GM19397 (cell line): ENCODE measurements around the gene FAM209B.
"Not testable (repeated sequence)": the region's sequence is repeated elsewhere in the genome, so short reads cannot be mapped to it uniquely, and the experiment has no call there.

ENCODE experiments used
- ATAC-seq: cut with Tn5 transposase; IDR thresholded peaks from one replicate; pipeline ENCODE4 v1.9.1; 2021; ENCODE audit warnings: mild to moderate bottlenecking, moderate library complexity; ENCODE audit not compliant: unreplicated experiment

FAM209B gene, protein sequence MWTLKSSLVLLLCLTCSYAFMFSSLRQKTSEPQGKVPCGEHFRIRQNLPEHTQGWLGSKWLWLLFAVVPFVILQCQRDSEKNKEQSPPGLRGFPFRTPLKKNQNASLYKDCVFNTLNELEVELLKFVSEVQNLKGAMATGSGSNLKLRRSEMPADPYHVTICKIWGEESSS

DNA sequence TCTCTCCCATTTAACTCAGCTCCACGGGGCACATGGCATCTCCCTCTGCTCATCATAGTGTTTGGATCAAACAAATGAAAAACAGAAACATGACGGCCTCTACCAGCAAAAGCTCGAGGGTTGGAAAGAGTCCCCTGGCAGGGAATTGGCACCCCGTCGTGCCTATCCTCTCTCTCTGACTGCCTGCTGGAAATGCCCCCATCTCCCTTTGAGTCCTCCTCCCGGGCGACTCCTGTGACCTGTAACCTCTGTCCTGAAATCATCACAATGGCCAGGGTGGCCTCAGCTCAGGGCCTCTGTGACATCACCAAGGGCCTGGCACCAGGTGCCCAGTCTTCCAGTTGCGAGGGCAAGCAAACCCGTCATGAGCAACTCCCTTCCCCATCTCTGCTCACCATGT lies at the start of gene FAM209B:
Gene FAM209B (plus strand): TSS at position 301 of the 400 bp plus-strand sequence. CDS start 96 bp downstream, at position 397.
- not testable (repeated sequence) for ATAC-seq

DNA sequence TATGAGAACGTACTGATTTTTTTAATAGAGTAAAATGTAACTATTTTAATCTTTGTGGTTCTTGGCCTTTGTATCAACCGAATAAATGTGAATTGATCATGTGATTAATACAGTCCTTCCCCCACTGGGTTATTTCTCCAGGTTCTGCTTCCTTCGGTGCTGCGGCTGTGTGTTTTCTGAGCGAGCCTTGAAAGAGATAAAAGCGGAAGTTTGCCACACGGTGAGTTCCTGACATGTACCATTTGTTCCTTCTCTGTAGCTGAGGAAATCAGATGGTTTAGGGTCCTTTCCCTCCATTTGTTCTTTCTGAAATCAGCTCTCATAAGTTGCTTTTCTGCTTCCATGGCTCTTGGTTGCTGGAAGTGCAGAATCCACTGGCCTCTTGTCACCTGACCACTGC lies 49.1 kb upstream of the FAM209B start:
- no peak for ATAC-seq

DNA sequence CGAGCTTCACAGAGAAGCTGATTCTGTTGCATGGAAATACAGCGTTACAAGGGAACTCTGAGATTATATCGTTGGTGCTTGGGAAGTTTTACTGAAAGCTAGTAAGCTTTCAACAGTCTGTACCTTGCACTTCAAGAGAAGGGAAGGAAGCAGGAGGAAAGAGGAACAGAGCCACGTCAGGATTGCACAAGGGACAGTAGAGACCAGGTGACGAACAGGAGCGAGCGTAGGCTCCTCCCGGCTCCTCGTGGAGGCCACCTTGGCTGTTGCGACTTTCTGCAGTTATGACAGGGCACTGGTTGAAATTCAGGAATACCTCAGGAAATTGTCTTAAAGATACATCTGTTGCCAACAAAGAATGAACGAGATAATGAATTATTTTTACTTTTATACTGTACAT lies 45.8 kb upstream of the FAM209B start:
- no peak for ATAC-seq

DNA sequence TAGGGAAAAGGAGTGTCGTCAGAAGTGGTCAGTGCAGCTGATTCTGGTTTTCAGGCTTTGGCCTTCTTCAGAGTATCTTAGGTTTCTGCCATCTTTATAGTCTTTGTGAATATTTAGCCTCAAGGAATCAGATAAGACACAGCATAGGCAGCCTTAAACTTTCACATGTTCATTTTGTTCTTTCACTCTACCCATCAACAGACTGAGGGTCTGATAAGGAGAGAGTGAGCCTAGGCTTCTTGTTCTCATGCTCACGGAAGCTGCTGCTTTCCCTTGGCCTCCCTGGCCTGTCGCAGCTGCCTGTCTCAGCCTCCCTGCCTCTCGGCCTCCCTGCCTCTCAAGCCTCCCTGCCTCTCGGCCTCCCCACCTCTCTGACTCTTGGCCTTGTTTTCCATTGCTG lies 44.5 kb upstream of the FAM209B start:
- no peak for ATAC-seq

DNA sequence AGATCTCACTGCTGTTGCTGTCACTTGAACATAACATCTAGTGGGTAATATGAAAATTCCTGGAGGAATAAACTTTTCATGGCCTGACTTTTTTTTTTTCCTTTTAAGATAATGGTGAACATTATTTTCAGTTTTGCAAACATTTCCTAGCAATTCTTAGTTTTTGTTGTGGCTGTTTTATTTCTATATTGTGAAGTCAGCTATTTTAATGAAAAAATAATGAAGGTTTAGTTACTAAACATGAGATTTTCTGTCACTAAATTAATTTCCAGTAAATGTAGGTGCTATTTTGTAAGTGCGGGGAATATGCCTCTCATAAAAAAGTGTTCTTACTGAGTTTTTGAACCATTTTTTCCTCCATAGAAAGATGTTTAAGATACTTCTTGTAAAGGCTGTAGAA lies 31.9 kb upstream of the FAM209B start:
- no peak for ATAC-seq

DNA sequence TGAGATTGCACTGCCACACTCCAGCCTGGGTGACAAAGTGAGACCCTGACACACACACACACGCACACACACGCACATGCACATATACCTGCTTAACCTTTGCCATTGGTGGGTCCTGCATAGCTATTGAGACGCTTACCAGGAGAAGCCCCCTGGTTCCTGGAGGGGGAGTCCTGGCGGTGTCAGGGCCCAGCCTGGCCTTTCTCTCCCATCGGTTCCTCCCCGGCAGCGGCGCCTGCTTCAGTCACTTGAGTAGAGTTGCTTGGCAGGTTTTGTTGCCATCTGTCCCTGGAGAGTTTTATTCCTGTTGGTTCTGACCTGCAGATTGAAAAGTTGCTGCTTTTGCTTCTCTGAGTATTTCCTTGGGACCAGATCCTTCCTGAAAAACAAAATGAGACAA lies 29.1 kb upstream of the FAM209B start:
- ATAC-seq = no peak

DNA sequence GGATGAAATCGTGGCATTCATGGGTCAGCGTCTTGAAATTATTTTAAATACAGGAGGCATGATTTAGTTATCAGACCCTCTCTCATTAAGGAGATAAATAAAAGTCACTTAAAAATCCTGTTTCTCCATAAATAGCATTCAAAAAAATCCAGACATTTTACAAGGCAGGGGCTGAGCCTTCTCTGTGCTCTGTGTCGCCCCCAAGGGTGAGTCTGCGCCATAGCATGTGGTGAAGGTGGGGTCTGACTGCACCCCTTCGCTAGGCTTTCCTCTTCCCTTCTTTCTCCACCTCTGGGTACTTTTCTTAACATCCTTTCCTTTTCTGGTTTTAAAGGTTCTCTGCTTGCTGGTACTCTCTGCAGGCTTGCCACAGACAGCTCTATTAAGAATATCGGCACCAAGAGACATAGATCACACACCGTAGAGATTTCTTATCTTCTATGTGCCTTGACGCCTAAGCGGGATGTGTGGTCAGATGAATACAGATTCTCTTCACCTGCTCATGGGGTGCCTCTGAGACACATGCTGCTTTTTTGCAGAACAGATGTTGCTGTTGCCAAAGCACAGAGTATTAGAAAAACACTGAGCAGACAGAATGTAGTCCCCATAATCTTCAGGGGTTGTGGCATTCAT lies 28.6 kb upstream of the FAM209B start:
- no peak for ATAC-seq

DNA sequence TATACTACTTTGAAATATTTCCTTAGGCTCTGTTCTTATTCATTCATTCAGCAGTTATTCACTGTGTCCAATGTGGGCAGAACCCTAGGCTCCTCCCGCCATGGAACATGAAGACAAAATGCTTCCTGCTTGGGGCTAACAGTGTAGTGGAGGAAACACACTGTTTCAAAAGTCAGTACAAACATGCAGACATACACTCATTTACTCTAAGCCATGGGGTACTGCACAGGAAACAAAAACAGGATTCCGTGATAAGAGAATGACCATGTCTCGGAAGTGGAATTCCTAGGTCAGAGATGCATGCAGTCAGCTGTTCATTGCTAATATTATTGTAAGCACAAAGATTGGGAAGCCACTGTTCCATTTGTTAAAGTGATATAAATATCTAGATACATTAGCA lies 26.9 kb upstream of the FAM209B start:
- ATAC-seq = no peak

DNA sequence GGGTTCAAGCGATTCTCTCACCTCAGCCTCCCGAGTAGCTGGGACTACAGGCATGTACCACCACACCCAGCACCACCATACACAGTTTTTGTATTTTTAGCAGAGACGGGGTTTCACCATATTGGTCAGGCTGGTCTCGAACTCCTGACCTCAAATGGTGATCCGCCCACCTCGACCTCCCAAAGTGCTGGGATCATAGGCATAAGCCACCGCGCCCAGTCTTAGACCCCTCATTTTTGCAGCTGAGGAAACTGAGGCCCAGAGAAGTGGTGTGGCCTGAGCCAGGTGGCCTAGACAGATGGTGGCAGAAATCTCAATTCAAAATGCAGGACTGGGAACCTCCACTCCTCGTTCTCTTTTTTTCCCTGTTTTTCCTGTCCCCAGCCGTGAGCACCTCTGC lies 21.1 kb upstream of the FAM209B start:
- no peak for ATAC-seq

DNA sequence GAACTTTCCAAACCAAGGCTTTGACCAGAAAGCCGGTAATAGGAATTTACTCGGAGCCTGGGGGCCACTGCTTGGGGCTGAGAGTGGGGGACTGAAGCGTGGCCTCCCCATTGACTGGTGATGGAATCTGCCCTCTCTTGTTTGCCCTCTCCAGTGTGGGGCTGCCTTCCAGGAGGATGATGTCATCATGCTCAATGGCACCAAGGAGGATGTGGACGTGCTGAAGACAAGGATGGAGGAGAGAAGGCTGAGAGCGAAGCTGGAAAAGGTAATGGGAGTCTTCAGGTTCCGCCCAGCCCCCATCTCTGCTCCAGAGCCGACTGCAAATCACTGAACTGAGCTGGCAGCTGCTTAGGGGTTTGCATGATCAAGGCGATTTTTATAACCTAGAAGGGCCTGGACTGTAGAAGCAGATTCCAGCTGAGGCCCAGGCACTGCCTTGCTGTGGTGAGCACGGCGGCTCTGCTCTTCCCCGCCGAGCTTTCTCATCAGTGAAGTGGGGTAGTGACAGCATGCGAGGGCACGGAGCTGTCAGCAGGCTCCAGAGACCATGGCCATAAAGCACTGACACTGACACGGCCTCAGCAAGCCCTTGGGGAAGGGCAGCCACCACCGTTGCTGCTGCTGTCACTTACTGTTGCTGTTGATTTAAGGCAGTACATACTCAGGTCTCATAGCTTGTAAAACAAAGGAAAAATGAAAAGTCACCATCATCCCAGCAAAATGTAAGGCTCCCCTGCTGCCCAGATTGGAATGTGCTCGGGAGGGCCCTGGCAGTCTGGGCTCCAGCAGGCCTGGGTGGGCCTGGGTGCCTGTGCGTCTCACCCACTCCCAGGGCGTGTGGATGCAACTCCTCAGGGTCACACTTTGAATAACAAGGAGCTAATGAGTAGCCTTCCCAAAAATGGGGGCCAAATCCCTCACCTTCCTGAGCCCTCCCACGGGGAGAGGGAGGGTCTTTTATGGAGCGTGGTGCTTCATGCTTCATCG lies 19.6 kb upstream of the FAM209B start:
- ATAC-seq = no peak

DNA sequence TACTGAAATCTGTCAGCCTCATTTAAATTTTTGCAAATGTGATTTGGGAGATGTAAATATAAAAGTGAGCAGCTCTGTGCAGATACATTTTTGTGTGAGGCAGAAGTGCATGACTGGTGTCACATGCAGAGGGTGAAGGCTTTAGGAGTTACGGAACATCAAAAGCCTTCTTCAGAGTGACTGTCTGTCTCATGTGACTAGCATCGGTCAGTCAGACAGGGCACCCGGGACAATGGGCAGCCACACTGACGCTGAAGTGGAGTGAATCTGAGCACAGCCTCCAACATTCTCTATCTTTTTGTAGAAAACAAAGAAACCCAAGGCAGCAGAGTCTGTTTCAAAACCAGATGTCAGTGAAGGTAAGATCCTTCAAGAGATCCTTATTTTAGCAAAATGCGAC lies 16.4 kb upstream of the FAM209B start:
- ATAC-seq = no peak

DNA sequence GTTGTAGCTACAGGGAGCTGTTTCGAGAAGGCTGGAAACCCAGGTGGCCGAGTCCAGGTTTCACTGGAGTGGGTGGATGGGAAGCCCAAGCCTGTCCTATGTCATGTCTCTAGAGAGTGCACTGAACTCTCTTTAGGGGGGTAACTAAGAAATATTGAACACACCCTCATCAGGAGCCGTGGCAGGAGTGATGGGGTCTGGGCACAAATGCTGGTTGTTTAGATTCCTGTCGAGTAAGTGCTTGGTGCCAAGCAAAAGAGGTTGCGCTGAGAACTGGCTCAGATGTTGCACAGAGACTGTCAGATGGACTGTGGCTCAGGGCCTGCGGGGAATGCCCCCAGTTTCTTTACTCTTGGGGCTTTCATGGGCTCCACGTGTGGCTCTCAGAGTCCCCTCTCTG lies 15.8 kb upstream of the FAM209B start:
- no peak for ATAC-seq

DNA sequence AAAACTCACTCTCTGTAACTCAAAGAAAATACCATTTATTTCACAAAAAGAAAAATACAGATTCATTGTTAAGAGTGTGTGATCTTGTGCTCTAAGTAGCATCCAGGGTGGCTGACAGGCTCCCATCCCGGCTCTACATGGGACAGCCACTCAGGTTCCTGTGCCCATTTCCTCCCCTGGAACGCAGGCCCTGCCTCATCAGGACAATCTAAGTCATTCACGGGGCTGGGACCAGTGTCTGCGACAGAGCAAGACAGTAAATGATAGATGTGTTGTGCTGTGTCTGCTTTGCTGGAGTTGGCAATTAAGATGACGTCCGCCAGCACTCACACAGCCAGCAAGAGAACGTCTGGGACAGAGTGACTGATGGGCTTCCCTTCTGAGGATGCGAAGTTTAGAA lies 15.4 kb upstream of the FAM209B start:
- no peak for ATAC-seq

DNA sequence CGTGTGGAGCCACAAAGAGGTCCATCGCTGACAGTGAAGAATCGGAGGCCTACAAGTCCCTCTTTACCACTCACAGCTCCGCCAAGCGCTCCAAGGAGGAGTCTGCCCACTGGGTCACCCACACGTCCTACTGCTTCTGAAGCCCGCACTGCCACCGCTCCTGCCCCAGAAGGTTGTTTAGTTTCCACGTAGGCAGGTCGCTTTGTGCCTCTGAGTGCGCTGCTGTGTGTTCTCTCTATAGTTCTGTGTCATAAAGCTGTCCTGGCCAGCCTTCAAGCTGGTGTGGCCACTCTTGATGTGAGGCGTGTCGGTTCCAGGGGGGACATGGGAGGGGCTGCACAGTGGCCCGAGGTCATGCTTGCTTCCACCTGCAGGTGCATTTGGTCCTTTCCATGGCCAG lies 14.9 kb upstream of the FAM209B start:
- ATAC-seq = no peak

DNA sequence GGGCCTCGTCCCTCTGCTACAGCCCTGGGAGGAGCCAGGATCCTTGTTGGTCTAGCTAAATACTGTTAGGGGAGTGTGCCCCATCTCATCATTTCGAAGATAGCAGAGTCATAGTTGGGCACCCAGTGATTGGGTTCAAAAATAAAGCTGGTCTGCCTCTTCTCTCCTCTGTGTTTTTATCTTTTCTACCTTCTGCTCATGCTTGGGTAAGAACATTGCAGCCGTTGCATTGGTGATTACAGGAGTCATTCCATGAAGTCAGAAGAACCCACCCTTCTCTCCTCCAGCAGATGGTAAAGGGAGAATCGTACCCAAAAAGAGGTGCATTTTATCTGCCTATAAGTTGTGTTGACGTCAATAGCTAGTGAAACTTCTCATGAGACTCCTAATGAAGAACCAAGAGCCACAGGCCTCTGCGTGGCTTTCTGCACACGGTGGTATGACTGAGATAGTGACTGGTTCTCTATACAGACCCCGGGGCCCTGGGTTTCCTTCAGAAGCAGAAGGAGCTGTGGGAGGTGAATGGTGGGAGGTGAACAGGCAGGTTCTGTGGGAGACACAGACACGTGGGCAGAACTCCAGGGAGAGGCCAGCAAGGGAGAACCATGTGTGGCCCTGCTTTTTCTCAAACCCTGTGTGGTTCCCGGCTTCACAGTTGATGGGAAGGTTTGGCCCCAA lies 14.2 kb upstream of the FAM209B start:
- no peak for ATAC-seq

DNA sequence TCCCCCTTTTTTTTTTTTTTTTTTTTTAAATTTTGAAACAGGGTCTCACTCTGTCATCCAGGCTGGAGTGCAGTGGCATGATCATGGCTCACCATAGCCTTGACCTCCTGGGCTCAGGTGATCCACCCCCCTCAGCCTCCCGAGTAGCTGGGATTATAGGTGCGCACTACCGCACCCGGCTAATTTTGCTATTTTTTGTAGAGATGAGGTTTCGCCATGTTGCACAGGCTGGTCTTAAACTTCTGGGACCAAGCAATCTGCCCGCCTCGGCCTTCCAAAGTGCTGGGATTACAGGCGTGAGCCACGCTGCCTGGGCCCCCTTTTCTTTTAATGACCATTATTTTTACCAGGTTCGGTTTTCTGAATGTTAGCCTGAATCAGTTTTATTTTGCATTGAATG lies 13.5 kb upstream of the FAM209B start:
- ATAC-seq = no peak

DNA sequence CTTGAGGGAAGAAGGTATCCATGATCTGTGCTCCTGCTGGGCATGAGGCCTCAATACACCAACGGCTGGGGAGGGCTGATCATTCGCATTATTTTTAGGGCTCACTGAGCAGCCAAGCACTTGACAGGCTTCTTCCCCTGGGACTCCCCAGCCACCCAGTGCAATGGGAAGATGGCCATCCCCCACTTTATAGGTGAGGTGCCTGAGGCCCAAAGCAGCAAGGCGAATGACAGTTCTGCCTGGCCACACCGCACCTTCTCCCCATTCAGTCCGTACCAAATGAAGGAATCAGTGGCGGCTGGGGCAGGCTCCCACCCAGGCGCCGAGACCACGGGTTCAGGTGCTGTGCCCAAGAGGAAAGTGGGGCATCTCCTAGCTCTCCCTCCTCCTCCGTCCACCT lies 12.9 kb upstream of the FAM209B start:
- no peak for ATAC-seq

DNA sequence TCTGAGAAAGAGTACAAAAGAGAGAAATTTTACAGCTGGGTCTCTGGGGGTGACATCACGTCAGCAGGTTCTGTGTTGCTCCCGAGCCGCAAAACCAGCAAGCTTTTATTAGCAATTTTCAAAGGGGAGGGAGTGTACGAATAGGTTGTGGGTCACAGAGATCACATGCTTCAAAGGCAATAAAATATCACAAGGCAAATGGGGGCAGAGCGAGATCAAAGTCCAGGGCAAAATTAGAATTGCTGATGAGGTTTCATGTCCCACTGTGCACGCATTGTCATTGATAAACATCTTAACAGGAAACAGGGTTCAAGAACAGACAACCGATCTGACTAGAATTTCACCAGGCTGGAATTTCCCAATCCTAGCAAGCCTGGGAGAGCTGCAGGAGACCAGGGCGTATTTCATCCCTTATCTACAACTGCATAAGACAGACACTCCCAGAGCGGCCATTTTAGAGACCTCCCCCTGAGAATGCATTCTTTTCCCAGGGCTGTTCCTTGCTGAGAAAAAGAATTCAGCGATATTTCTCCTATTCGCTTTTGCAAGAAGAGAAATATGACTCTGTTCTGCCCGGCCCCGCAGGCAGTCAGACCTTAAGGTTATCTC lies 12.2 kb upstream of the FAM209B start:
- not testable (repeated sequence) for ATAC-seq

DNA sequence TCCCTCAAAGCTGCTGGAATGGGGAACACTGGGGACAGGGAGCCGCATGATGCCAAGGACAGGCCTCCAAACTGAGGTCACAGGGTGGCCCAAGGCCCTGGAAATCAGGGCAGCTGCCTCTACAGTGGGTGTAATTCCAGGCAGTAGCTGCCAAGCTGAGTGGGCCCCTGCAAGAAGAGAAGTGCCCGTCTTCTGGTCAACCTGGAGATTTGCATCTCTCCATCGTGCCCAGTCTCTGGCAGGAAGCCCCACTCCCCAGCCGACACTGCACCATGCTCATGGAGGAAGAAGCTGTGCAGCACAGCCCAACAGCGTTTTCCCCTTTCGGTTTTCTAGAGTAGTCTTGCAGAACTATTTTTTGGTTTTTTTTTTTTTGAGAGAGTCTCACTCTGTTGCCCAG lies 10.7 kb upstream of the FAM209B start:
- ATAC-seq = no peak

DNA sequence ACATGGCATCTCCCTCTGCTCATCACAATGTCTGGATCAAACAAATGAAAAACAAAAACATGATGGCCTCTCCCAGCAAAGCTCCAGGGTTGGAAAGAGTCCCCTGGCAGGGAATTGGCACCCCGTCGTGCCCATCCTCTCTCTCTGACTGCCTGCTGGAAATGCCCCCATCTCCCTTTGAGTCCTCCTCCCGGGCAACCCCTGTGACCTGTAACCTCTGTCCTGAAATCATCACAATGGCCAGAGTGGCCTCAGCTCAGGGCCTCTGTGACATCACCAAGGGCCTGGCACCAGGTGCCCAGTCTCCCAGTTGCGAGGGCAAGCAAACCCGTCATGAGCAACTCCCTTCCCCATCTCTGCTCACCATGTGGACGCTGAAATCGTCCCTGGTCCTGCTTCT lies 8.6 kb upstream of the FAM209B start, which contains the start of gene FAM209A:
Gene FAM209A (plus strand): TSS at position 301 of the 400 bp plus-strand sequence. CDS start 65 bp downstream, at position 366.
- ATAC-seq = not testable (repeated sequence)

DNA sequence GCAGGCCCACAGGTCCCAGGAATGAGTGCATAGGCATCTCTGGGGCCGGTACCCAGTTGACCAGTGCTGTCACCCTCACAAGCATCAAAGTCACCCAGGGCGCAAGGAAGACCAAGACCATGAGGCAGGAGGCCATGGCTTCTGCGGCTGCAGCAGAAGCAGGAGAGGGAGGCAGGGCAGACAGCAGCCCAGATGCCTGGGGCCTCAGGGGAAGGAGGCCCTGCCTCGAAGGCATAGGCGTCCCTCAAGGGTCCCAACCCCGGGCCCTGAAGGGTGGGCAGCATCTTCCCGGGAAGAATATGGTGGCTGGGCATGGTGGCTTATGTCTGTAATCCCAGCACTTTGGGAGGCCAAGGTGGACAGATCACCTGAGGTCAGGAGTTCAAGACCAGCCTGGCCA lies 5.5 kb upstream of the FAM209B start:
- no peak for ATAC-seq
